ENCODE data around the gene GPC5.

GPC5 gene

DNA sequence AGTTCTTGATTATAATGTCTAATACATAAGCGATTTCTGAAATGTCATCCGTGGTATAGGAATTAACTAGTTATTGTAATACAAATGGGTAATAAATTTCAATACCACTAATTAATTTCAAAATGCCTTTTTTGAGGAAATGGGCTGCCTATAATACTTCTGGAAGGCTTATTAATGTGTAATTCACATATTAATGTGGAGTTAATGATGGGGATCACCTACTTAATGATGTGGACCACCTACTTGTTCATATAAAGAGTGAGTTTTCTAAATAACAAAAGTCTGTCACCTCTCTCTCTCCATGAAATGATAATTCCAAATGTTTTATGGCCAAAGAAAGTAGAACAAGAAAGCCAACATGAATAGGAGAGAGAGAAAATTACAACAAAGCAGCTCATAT lies 914.4 kb downstream of the GPC5 start:
- DNase-seq = no peak

GRCh38 chr13:92313382-92313781 lies 915.0 kb downstream of the GPC5 start:
- DNase-seq = no peak

GRCh38 chr13:92315265-92315664 lies 916.8 kb downstream of the GPC5 start:
- no peak for DNase-seq

DNA sequence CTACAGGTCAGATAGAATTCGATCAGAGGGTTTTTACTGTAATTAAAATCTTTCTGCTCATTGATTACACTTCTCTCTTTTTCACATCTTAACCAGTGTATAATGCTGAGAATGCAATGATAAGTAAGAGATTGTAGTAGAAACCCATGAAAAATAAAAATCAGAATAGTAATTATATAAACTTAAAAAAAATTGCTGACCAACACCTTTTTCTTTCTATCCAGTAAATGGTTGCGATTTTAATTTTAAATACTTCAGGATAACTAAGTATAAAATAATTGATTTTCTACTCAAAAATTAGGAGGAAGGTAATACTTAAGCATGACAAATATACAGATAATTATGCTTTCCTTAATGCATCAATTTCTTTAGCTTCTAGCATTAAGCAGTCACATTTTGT lies 917.6 kb downstream of the GPC5 start:
- DNase-seq = no peak

GRCh38 chr13:92317066-92317465 lies 918.6 kb downstream of the GPC5 start:
- DNase-seq = no peak

GRCh38 chr13:92320323-92320722 lies 921.9 kb downstream of the GPC5 start:
- DNase-seq = no peak

- no peak for DNase-seq
Observed at GRCh38 chr13:92321174-92321573, 922.8 kb downstream of the GPC5 start.

GRCh38 chr13:92345627-92346026 lies 947.2 kb downstream of the GPC5 start:
- DNase-seq = no peak

GRCh38 chr13:92346046-92346445 lies 947.6 kb downstream of the GPC5 start:
- DNase-seq = no peak

DNA sequence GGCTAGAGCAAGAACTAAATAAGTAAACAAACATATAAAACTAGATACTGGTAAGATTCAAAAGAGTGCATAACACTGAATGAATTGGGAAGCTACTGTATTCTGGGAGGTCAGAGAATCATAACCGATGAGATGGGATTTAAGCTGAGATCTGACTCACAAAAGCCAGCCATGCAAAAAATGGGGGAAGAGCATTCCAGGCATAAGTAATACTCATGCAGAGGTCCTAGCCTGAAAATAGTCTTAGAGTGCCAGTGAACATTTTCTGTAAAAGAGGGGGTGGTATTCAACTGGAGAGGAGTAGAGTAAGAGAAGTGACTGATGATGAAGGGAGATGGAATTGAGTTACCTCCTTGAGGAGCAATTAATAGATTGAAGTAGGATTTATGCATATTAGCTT lies 956.2 kb downstream of the GPC5 start:
- no peak for DNase-seq

GRCh38 chr13:92355213-92355612 lies 956.8 kb downstream of the GPC5 start:
- no peak for DNase-seq

GRCh38 chr13:92362717-92363116 lies 964.3 kb downstream of the GPC5 start:
- no peak for DNase-seq

- no peak for DNase-seq
Observed at GRCh38 chr13:92365904-92366303, 967.5 kb downstream of the GPC5 start.

- no peak for DNase-seq
Observed at GRCh38 chr13:92377396-92377795, 979.0 kb downstream of the GPC5 start.

DNA sequence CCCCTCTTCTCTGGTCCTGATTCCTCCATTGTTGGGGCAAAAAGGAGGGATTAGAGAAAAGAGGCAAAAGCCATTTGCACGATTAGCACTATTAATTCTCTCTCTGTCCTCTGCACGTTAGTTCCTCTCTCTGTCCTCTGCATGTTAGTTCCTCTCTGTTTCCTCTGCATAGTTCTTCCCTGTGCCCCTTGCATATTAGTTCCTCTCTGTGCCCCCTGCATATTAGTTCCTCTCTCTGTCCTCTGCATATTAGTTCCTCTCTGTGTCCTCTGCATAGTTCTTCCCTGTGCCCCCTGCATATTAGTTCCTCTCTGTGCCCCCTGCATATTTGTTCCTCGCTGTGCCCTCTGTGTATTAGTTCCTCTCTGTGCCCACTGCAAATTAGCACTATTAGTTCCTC lies 981.0 kb downstream of the GPC5 start:
- DNase-seq = no peak

DNA sequence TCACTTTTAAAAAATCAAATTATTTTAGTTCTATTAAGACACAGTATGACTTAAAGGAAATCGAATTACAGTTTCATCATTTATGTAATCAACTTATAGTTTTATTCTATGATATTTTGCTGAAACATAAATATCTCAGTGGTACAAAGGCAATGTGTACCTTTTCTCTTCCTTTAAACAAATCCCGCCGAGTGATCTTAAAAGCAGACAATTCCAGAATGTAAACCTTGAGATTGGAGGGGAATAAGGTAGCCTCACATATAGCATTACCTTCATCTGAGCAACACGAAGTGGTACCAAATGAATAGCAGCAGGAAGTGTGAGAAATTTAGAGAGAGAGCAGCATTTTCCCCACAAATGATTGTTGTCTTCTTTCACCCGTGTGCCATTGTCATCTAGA lies 986.0 kb downstream of the GPC5 start:
- DNase-seq = no peak

DNA sequence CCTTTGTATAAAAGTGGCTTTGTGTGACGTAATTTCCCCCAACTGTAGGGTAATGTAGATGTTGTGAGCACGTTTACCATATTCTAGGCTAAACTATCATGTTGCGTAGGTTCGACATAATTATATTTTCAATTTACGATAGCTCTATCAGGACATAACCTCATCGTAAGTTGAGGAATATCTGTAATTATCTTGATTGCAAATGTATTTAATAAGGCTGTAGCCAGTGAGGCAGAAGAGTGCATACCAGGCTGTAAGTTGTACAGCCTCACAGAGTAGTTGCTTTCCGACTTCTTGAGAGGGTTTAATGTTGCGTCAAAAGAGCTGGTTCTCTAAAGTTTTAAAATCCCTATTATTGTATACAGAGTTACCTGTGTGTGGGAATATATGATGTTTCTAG lies 988.8 kb downstream of the GPC5 start:
- DNase-seq = no peak

- no peak for DNase-seq
Observed at GRCh38 chr13:92390217-92390616, 991.8 kb downstream of the GPC5 start.

GRCh38 chr13:92403606-92404005 lies 1005.2 kb downstream of the GPC5 start:
- DNase-seq = no peak

DNA sequence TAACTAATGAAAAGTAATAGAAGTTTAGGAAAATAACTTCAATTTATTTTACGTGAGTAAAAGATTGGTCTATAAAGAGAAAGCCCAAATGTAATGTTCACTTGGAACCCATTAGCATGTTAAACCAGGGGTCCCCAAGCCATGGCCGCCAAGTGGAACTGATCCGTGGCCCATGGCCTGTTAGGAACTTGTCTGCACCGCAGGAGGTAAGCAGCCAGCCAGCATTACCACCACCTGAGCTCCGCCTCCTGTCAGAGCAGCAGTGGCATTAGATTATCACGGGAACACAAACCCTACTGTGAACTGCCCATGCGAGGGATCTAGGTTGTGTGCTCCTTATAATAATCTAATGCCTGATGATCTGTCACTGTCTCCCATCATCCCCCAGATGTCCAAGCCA lies 1009.4 kb downstream of the GPC5 start:
- DNase-seq = no peak

GRCh38 chr13:92412481-92412880 lies 1014.1 kb downstream of the GPC5 start:
- DNase-seq = no peak

DNA sequence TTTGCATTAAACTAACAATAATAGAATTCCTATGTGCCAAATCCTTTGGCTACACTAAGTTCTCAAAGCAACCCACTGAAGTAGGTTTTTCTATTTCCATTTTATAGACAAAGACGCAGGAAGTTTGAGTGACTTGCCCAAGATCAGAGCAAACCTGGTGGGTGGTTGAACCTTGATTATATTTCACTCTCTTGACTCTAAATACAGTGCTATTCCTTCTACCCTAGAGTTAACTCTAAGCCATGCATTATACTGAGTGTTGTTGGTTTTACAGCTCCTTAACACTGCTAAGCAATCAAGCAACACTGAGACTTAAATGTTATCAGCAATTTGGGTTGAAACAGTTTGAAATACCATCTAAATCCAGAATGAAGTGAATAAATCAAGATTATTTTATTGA lies 1014.6 kb downstream of the GPC5 start:
- no peak for DNase-seq

- no peak for DNase-seq
Observed at GRCh38 chr13:92413452-92413851, 1015.0 kb downstream of the GPC5 start.

GRCh38 chr13:92414851-92415250 lies 1016.4 kb downstream of the GPC5 start:
- DNase-seq = no peak

GRCh38 chr13:92415781-92416180 lies 1017.4 kb downstream of the GPC5 start:
- no peak for DNase-seq

GRCh38 chr13:92418818-92419412 lies 1020.5 kb downstream of the GPC5 start:
- DNase-seq = no peak
